Measurements from ENCODE around the gene FXYD1. TPM values are rescaled to one million over a fixed set of nuclear protein-coding genes. Genes with fewer than 3 reads are reported as not detected.

The FXYD1 gene
- total RNA-seq, 4 donors from 2014 or later = 44.4 to 92.6 (median 70.7) TPM

GRCh38 chr19:35119578-35120155 is 19.0 kb upstream of the FXYD1 start:
- intact Hi-C loops (cut with DNase I) = no loop called here
- Histone ChIP-seq H3K27me3 (no peaks in the 10 kb centered on the region), H3K4me3 (no peak overlapping the region), H3K27ac (replicated peaks in 1 of 4) (peak overlapping the region; percentile 50 to 81 (median 66)), H3K9me3 (no peaks in the 10 kb centered on the region), H3K36me3 (no peaks in the 10 kb centered on the region), H3K4me1 (peaks cover 12 to 52% (median 41%) of the 10 kb centered on the region in 4 donors)
- 84% methylated on average over 9 of the region's 9 CpGs for WGBS
- TF ChIP-seq CTCF (IDR thresholded peaks at IDR 0.05) (no peak), POLR2AphosphoS5 (IDR thresholded peaks at IDR 0.05) (no peak), POLR2A (IDR thresholded peaks at IDR 0.05; ENCODE audit: low read depth) (no peak), EP300 (IDR thresholded peaks at IDR 0.05) (no peak)
- no peak for DNase-seq (ENCODE audit: extremely low spot score)

DNA sequence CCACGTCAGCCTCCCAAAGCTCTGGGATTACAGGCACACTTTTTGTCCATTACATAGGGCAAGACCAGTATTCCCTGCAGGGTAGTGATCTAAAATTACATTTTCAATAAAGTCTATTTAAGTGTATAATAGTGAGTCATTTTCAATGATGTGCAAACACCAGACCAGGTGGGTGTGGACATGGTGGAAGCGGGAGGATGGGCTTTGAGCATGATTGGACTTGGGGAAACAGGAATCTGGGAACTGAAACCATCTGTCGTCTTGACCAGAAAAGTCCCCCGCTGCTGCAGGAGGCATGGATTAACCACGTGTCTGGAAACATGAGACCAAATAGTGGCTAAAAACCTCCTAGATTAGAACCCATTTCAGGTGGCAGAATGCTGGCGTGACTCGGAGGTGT is 18.1 kb upstream of the FXYD1 start:
- Histone ChIP-seq H3K27me3 (no peaks in the 10 kb centered on the region), H3K4me3 (no peak overlapping the region), H3K9me3 (no peaks in the 10 kb centered on the region), H3K36me3 (no peaks in the 10 kb centered on the region), H3K4me1 (peaks cover 13 to 52% (median 42%) of the 10 kb centered on the region in 4 donors), H3K27ac (replicated peaks in 1 of 4) (peak overlapping the region; percentile 50 to 84 (median 76))
- 62% methylated on average over 7 of the region's 7 CpGs for WGBS
- intact Hi-C loops (cut with DNase I) = no loop called here
- no peak for DNase-seq (ENCODE audit: extremely low spot score)
- TF ChIP-seq EP300 (IDR thresholded peaks at IDR 0.05) (no peak), POLR2AphosphoS5 (IDR thresholded peaks at IDR 0.05) (no peak), POLR2A (IDR thresholded peaks at IDR 0.05; ENCODE audit: low read depth) (no peak), CTCF (IDR thresholded peaks at IDR 0.05) (no peak)

DNA sequence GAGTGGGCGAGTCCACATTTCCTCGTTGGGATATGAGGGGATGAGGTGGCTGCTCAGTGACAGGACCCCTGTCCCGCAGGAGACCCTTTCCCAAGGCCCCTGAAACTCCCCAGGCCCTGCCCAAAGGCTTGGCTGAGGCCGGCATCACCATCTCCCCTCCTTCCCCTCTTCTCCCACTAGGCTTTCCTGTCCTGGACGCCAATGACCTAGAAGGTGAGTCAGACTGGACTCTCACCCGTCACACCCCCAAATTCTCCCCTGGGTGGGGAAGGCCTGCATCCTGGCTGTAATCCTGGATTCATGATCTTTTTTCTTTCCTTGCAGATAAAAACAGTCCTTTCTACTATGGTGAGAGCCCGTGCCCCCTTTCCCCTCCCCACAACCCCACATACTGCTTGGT is 17.7 kb upstream of the FXYD1 start:
- no peak for TF ChIP-seq POLR2A (IDR thresholded peaks at IDR 0.05; ENCODE audit: low read depth)
- no peak for TF ChIP-seq CTCF (IDR thresholded peaks at IDR 0.05)
- TF ChIP-seq EP300 (IDR thresholded peaks at IDR 0.05) = no peak
- TF ChIP-seq POLR2AphosphoS5 (IDR thresholded peaks at IDR 0.05) = no peak
- H3K9me3 ChIP-seq = no peaks in the 10 kb centered on the region
- intact Hi-C loops (cut with DNase I) = no loop called here
- peaks cover 13 to 54% (median 46%) of the 10 kb centered on the region in 4 donors for H3K4me1 ChIP-seq
- H3K27me3 ChIP-seq = no peaks in the 10 kb centered on the region
- peak overlapping the region; percentile 50 to 84 (median 76) for H3K27ac ChIP-seq (replicated peaks in 1 of 4)
- H3K36me3 ChIP-seq = no peaks in the 10 kb centered on the region
- H3K4me3 ChIP-seq = no peak overlapping the region
- DNase-seq (ENCODE audit: extremely low spot score) = no peak
- 63% methylated on average over 7 of the region's 7 CpGs for WGBS

- intact Hi-C loops (cut with DNase I) = no loop called here
- peak overlapping the region in 1 of 4 donors; percentile 58 for H3K4me3 ChIP-seq
- 89% methylated on average over 18 of the region's 19 CpGs for WGBS
- DNase-seq (ENCODE audit: extremely low spot score) = no peak
- H3K27me3 ChIP-seq = no peaks in the 10 kb centered on the region
- no peak for TF ChIP-seq CTCF (IDR thresholded peaks at IDR 0.05)
- TF ChIP-seq POLR2AphosphoS5 (IDR thresholded peaks at IDR 0.05) = no peak
- TF ChIP-seq POLR2A (IDR thresholded peaks at IDR 0.05; ENCODE audit: low read depth) = no peak
- no peak for TF ChIP-seq EP300 (IDR thresholded peaks at IDR 0.05)
- peaks cover 13 to 60% (median 51%) of the 10 kb centered on the region in 4 donors for H3K4me1 ChIP-seq
- peak overlapping the region; percentile 80 to 85 (median 82) for H3K27ac ChIP-seq (replicated peaks in 1 of 4)
- no peaks in the 10 kb centered on the region for H3K36me3 ChIP-seq
- no peaks in the 10 kb centered on the region for H3K9me3 ChIP-seq
Observed at GRCh38 chr19:35122687-35123551, 15.7 kb upstream of the FXYD1 start.

All from esophagus muscularis mucosa (tissue), 4 donors.